Naive thymus-derived CD4-positive, alpha-beta T cell (primary cell): ENCODE results near the gene CPNE2. TPM values are rescaled to one million over a fixed set of nuclear protein-coding genes. Genes with fewer than 3 reads are reported as not detected.
"Not testable (repeated sequence)": the region's sequence is repeated elsewhere in the genome, so short reads cannot be mapped to it uniquely, and the experiment has no call there.

Experiments
- ATAC-seq: fragments of 150-1000 bp; cut with Tn5 transposase; 2 replicates; pipeline ENCODE4 v1.10.0; 2021; ENCODE audit warnings: mild to moderate bottlenecking, moderate library complexity
- CTCF ChIA-PET: fragments of 350-600 bp; sonication (Branson Sonifier 250); formaldehyde crosslinking; loops from one replicate; lab custom pipeline; 2021; ENCODE audit warnings: antibody characterized with exemption; lab: Charles Lee
- POLR2A ChIA-PET: fragments of 350-600 bp; sonication (Branson Sonifier 250); formaldehyde crosslinking; loops from one replicate; lab custom pipeline; 2021; ENCODE audit warnings: antibody characterized with exemption, inconsistent platforms; lab: Charles Lee
- DNase-seq, 9 donors: peaks; one replicate each; pipeline versions ENCODE4 v3.0.0 to v3.0.0-alpha.2; 2020 to 2022; ENCODE audit warnings: mixed read lengths in 1 of 9
- H3K27ac ChIP-seq: one replicate; pipeline ENCODE4 v1.7.0; 2013; ENCODE audit warnings: mild to moderate bottlenecking, low read depth, low read length, moderate library complexity
- H3K27me3 ChIP-seq, 2 donors: one replicate each; pipeline ENCODE4 v1.7.0; 2013; ENCODE audit warnings: low read length in 2 of 2, mild to moderate bottlenecking in 2 of 2, moderate library complexity in 2 of 2; ENCODE audit not compliant: control insufficient read depth in 2 of 2, insufficient read depth in 2 of 2
- H3K36me3 ChIP-seq, 3 experiments: 1 replicate in 2 of 3; 2 replicates in 1 of 3; pipeline ENCODE4 v1.7.0; 2013; ENCODE audit warnings: low read length in 3 of 3, mild to moderate bottlenecking in 3 of 3, moderate library complexity in 1 of 3; ENCODE audit not compliant: insufficient read depth in 3 of 3, control insufficient read depth in 2 of 3
- H3K4me1 ChIP-seq, 2 donors: one replicate each; pipeline ENCODE4 v1.7.0; 2013; ENCODE audit warnings: low read length in 2 of 2, mild to moderate bottlenecking in 2 of 2, moderate library complexity in 1 of 2; ENCODE audit not compliant: control insufficient read depth in 2 of 2, insufficient read depth in 2 of 2
- H3K4me3 ChIP-seq: 2 replicates; pipeline ENCODE4 v1.7.0; 2013; ENCODE audit warnings: mild to moderate bottlenecking, low read length
- H3K9me3 ChIP-seq, 3 experiments: 1 replicate in 2 of 3; 2 replicates in 1 of 3; pipeline ENCODE4 v1.7.0; 2013; ENCODE audit warnings: low read length in 3 of 3; ENCODE audit not compliant: control insufficient read depth in 2 of 3
- H3K27ac Mint-ChIP-seq, 9 donors: one replicate each; pipeline ENCODE4 v1.8.0; 2020 to 2022; ENCODE audit warnings: mixed read lengths in 9 of 9, mild to moderate bottlenecking in 8 of 9, moderate library complexity in 5 of 9, inconsistent platforms in 2 of 9
- H3K27me3 Mint-ChIP-seq, 5 donors: one replicate each; pipeline ENCODE4 v1.8.0; 2021 to 2022; ENCODE audit warnings: mixed read lengths in 5 of 5, mild to moderate bottlenecking in 1 of 5
- H3K36me3 Mint-ChIP-seq, 5 donors: one replicate each; pipeline ENCODE4 v1.8.0; 2020 to 2022; ENCODE audit warnings: mixed read lengths in 5 of 5, mild to moderate bottlenecking in 3 of 5, inconsistent platforms in 1 of 5
- H3K4me1 Mint-ChIP-seq, 7 donors: one replicate each; pipeline ENCODE4 v1.8.0; 2020 to 2022; ENCODE audit warnings: mixed read lengths in 7 of 7, mild to moderate bottlenecking in 3 of 7, inconsistent platforms in 1 of 7
- H3K4me3 Mint-ChIP-seq, 10 donors: one replicate each; pipeline ENCODE4 v1.8.0; 2020 to 2022; ENCODE audit warnings: mild to moderate bottlenecking in 10 of 10, mixed read lengths in 10 of 10, moderate library complexity in 6 of 10, inconsistent platforms in 2 of 10
- H3K9me3 Mint-ChIP-seq, 11 donors: one replicate each; pipeline ENCODE4 v1.8.0; 2020 to 2022; ENCODE audit warnings: mixed read lengths in 11 of 11, mild to moderate bottlenecking in 4 of 11, inconsistent platforms in 1 of 11, moderate library complexity in 1 of 11
- intact Hi-C, 2 donors: fragments of 100-400 bp; cut with micrococcal nuclease; formaldehyde crosslinking; loops; one replicate each; pipeline ENCODE4 v1.15.1; 2023
- polyA plus RNA-seq, 2 donors: library from polyadenylated mRNA; unstranded; fragments of 300-500 nt; fragmentation: Illumina TruSeq; gene quantifications; one replicate each; pipeline ENCODE4 v1.2.3, GENCODE V29; 2021
- total RNA-seq, 6 experiments: library from RNA in 5 of 6; stranded (reverse) in 5 of 6; gene quantifications; 1 replicate in 5 of 6; 2 replicates in 1 of 6; pipeline ENCODE4 v1.2.3 and lab custom pipeline; 2021 to 2026

The CPNE2 gene
- total and polyA plus RNA-seq, 7 experiments from 2014 or later, result 1.1 to 12.6 (median 5.5) TPM

GRCh38 chr16:57071081-57071732 is 21.2 kb upstream of the CPNE2 start:
- Mint-ChIP-seq H3K27ac (peak overlapping the region in 7 of 9 donors; percentile 22 to 73 (median 56)), H3K36me3 (peaks cover 6 to 55% (median 17%) of the 10 kb centered on the region in 5 donors), H3K4me1 (peaks cover 6 to 27% (median 14%) of the 10 kb centered on the region in 7 donors)
- CTCF ChIA-PET, POLR2A ChIA-PET, H3K27me3 Mint-ChIP-seq, DNase-seq, H3K4me3 ChIP-seq, intact Hi-C loops, H3K4me3 Mint-ChIP-seq, H3K9me3 Mint-ChIP-seq, H3K9me3 ChIP-seq, ATAC-seq, H3K27me3 ChIP-seq: not testable (repeated sequence)
- Histone ChIP-seq H3K36me3 (peaks cover 17 to 95% (median 28%) of the 10 kb centered on the region in 3 experiments), H3K27ac (peak overlapping the region; percentile 37), H3K4me1 (peaks cover 0 to 11% of the 10 kb centered on the region in 2 donors)

- DNase-seq, result no peak
- CTCF ChIA-PET, result interaction anchor here (0.7 kb wide), 1 partner anchor 394 kb away, joined by 4 read pairs; no protein-coding TSS in a partner anchor
- POLR2A ChIA-PET, result no interaction called here
Measured at GRCh38 chr16:57071831-57072582, 20.4 kb upstream of the CPNE2 start.

GRCh38 chr16:57072616-57073275 is 19.6 kb upstream of the CPNE2 start:
- Histone ChIP-seq H3K4me3 (no peak overlapping the region), H3K36me3 (peaks cover 29 to 95% (median 29%) of the 10 kb centered on the region in 3 experiments), H3K27ac (peak overlapping the region; percentile 23), H3K4me1 (peaks cover 0 to 11% of the 10 kb centered on the region in 2 donors), H3K9me3 (no peaks in the 10 kb centered on the region), H3K27me3 (no peaks in the 10 kb centered on the region)
- Mint-ChIP-seq H3K4me1 (peaks cover 6 to 27% (median 13%) of the 10 kb centered on the region in 7 donors), H3K4me3 (no peak overlapping the region), H3K27me3 (no peaks in the 10 kb centered on the region), H3K9me3 (no peaks in the 10 kb centered on the region), H3K27ac (peak overlapping the region in 8 of 9 donors; percentile 51 to 86 (median 62)), H3K36me3 (peaks cover 6 to 56% (median 21%) of the 10 kb centered on the region in 5 donors)
- CTCF ChIA-PET, result interaction anchor here (0.9 to 1.3 kb wide), 2 partner anchors 12 to 13 kb away, joined by 3 read pairs; no protein-coding TSS in a partner anchor
- POLR2A ChIA-PET, result no interaction called here
- intact Hi-C loops, result no loop called here
- DNase-seq, result no peak
- ATAC-seq, result no peak

More at GRCh38 chr16:57071831-57072582, 20.4 kb upstream of the CPNE2 start:
- Mint-ChIP-seq H3K27ac (peak overlapping the region; percentile 34 to 88 (median 64)), H3K9me3 (no peaks in the 10 kb centered on the region), H3K27me3 (no peaks in the 10 kb centered on the region), H3K36me3 (peaks cover 6 to 57% (median 21%) of the 10 kb centered on the region in 5 donors), H3K4me1 (peaks cover 6 to 27% (median 13%) of the 10 kb centered on the region in 7 donors), H3K4me3 (no peak overlapping the region)
- Histone ChIP-seq H3K27me3 (no peaks in the 10 kb centered on the region), H3K36me3 (peaks cover 23 to 95% (median 32%) of the 10 kb centered on the region in 3 experiments), H3K9me3 (no peaks in the 10 kb centered on the region), H3K27ac (peak overlapping the region; percentile 23), H3K4me3 (no peak overlapping the region), H3K4me1 (peaks cover 0 to 11% of the 10 kb centered on the region in 2 donors)
- intact Hi-C loops, result no loop called here
- no peak for ATAC-seq

GRCh38 chr16:57077714-57078113 is 14.7 kb upstream of the CPNE2 start:
- no peaks in the 10 kb centered on the region for H3K4me1 ChIP-seq
- CTCF ChIA-PET, result interaction anchor here (0.6 to 1.1 kb wide), 2 partner anchors 15 to 286 kb away, joined by 3 to 9 read pairs; partner anchors contain the start of gene CPNE2

GRCh38 chr16:57081744-57082143 is 10.6 kb upstream of the CPNE2 start:
- Histone ChIP-seq H3K36me3 (peaks cover 22 to 67% (median 25%) of the 10 kb centered on the region in 3 experiments), H3K27me3 (no peaks in the 10 kb centered on the region), H3K4me3 (no peak overlapping the region), H3K4me1 (peaks cover 11% of the 10 kb centered on the region in 2 donors), H3K9me3 (no peaks in the 10 kb centered on the region), H3K27ac (no peak overlapping the region)
- peak overlapping the region in 3 of 9 donors; percentile 42 to 81 (median 46) for H3K27ac Mint-ChIP-seq
- ChIA-PET POLR2A (interaction anchor here (0.5 kb wide), 1 partner anchor 145 kb away, joined by 3 read pairs; no protein-coding TSS in a partner anchor), CTCF (interaction anchor here (0.6 kb wide), 1 partner anchor 15 kb away, joined by 3 read pairs; no protein-coding TSS in a partner anchor)
- no peaks in the 10 kb centered on the region for H3K27me3 Mint-ChIP-seq
- peaks cover 0 to 2% (median 0%) of the 10 kb centered on the region in 11 donors for H3K9me3 Mint-ChIP-seq
- peaks cover 0 to 17% (median 5%) of the 10 kb centered on the region in 5 donors for H3K36me3 Mint-ChIP-seq
- H3K4me3 Mint-ChIP-seq, result no peak overlapping the region
- DNase-seq (no peak), ATAC-seq (no peak)
- intact Hi-C loops, result loop anchor here (5.0 to 10.0 kb wide), 4 partner anchors 39 to 336 kb away; partner anchors contain the start of gene PLLP (in 1 of the 2)
- peaks cover 6 to 16% (median 14%) of the 10 kb centered on the region in 7 donors for H3K4me1 Mint-ChIP-seq

More at GRCh38 chr16:57077714-57078113, 14.7 kb upstream of the CPNE2 start:
- H3K4me3 ChIP-seq, result no peak overlapping the region
- Mint-ChIP-seq H3K27ac (peak overlapping the region in 4 of 9 donors; percentile 36 to 65 (median 63)), H3K4me1 (no peaks in the 10 kb centered on the region), H3K36me3 (peaks cover 0 to 41% (median 9%) of the 10 kb centered on the region in 5 donors), H3K27me3 (no peaks in the 10 kb centered on the region), H3K4me3 (no peak overlapping the region), H3K9me3 (no peaks in the 10 kb centered on the region)
- H3K9me3 ChIP-seq, result no peaks in the 10 kb centered on the region
- DNase-seq, result no peak
- H3K27me3 ChIP-seq, result no peaks in the 10 kb centered on the region
- intact Hi-C loops, result no loop called here
- H3K27ac ChIP-seq, result no peak overlapping the region
- H3K36me3 ChIP-seq, result peaks cover 24 to 95% (median 38%) of the 10 kb centered on the region in 3 experiments
- no peak for ATAC-seq
- POLR2A ChIA-PET, result interaction anchor here (0.6 kb wide), 1 partner anchor 449 kb away, joined by 3 read pairs; no protein-coding TSS in a partner anchor
